GM12878 (cell line): Measurements from ENCODE around the gene CAP2. TPM values are rescaled to one million over a fixed set of nuclear protein-coding genes. Genes with fewer than 3 reads are reported as not detected.

ENCODE experiments used
- ATAC-seq: fragments of 200-7000 bp; cut with Tn5 transposase; 3 replicates; pipeline ENCODE4 v1.9.1; 2020; ENCODE audit warnings: mild to moderate bottlenecking, moderate library complexity
- BruUV-seq: library from RNA; stranded (reverse); fragments of 400-500 nt; replicated peaks from 2 replicates; lab custom pipeline; 2021; lab: Mats Ljungman, UMichigan
- CTCF ChIA-PET: fragments of 300-600 bp; sonication (Branson Sonifier 250); formaldehyde crosslinking; extraction: SDS; loops from one replicate; lab custom pipeline; 2021; ENCODE audit warnings: inconsistent platforms; lab: Yijun Ruan, JAX
- POLR2A ChIA-PET: fragments of 350-600 bp; formaldehyde crosslinking; extraction: SDS; loops from one replicate; lab custom pipeline; 2021; ENCODE audit warnings: inconsistent platforms; lab: Charles Lee
- RAD21 ChIA-PET: fragments of 300-600 bp; sonication (Branson Sonifier 250); formaldehyde crosslinking; loops from one replicate; lab custom pipeline; 2023; ENCODE audit warnings: antibody characterized with exemption; ENCODE audit not compliant: unreplicated experiment; lab: Charles Lee
- SMC1A ChIA-PET: fragments of 300-600 bp; sonication (Branson Sonifier 250); formaldehyde crosslinking; loops from one replicate; lab custom pipeline; 2023; ENCODE audit not compliant: unreplicated experiment, uncharacterized antibody; lab: Charles Lee
- DNase-seq: peaks from one replicate; pipeline ENCODE4 v3.0.0-alpha.2; 2011; ENCODE audit warnings: low read depth, low spot score
- FAIRE-seq: peaks from 3 replicates; lab custom pipeline; 2011; peaks lifted over from hg19 to GRCh38; lab: Jason Lieb, UNC
- H2AFZ ChIP-seq: 2 replicates; pipeline ENCODE4 v1.6.0; 2011; ENCODE audit warnings: low read depth, low read length, control low read depth; ENCODE audit not compliant: control insufficient read depth
- H3K27ac ChIP-seq: 2 replicates; pipeline ENCODE4 v1.5.1; 2011; ENCODE audit warnings: control low read depth; ENCODE audit not compliant: control insufficient read depth, insufficient read depth
- H3K27me3 ChIP-seq, 2 experiments: replicated peaks in 1 of 2; 2 replicates each; pipeline versions ENCODE4 v1.6.0 to v1.6.1; 2011; ENCODE audit warnings: low read length in 1 of 2; ENCODE audit not compliant: control insufficient read depth in 2 of 2, insufficient read depth in 2 of 2
- H3K36me3 ChIP-seq, 2 experiments: 2 replicates each; pipeline ENCODE4 v1.5.1; 2011; ENCODE audit warnings: low read length in 1 of 2; ENCODE audit not compliant: control insufficient read depth in 2 of 2, insufficient read depth in 2 of 2
- H3K4me1 ChIP-seq: 2 replicates; pipeline ENCODE4 v1.6.1; 2011; ENCODE audit warnings: mild to moderate bottlenecking, low read length, moderate library complexity, mixed read lengths; ENCODE audit not compliant: control insufficient read depth, insufficient read depth
- H3K4me2 ChIP-seq: 2 replicates; pipeline ENCODE4 v1.6.0; 2011; ENCODE audit warnings: control low read depth; ENCODE audit not compliant: control insufficient read depth, insufficient read depth
- H3K4me3 ChIP-seq: fragments of 200-600 bp; sonication (generic); 2 replicates; pipeline ENCODE4 v1.5.1; 2016
- H3K79me2 ChIP-seq: 2 replicates; pipeline ENCODE4 v1.6.0; 2011; ENCODE audit warnings: low read length; ENCODE audit not compliant: control insufficient read depth, insufficient read depth
- H3K9ac ChIP-seq: 2 replicates; pipeline ENCODE4 v1.8.0; 2011; ENCODE audit warnings: low read length, control low read depth, mixed read lengths; ENCODE audit not compliant: control insufficient read depth, insufficient read depth
- H3K9me3 ChIP-seq: replicated peaks from 3 replicates; pipeline ENCODE4 v1.5.1; 2011; ENCODE audit warnings: mild to moderate bottlenecking, low read length; ENCODE audit not compliant: control insufficient read depth, insufficient read depth
- H4K20me1 ChIP-seq: 2 replicates; pipeline ENCODE4 v1.6.0; 2011; ENCODE audit not compliant: control insufficient read depth, insufficient read depth
- CBFB ChIP-seq: IDR thresholded peaks from 2 replicates; pipeline ENCODE4 v1.6.1; 2016; ENCODE audit warnings: antibody characterized with exemption, low read depth
- ETV6 ChIP-seq, 2 experiments: fragments of 450-650 bp in 1 of 2; IDR thresholded peaks in 1 of 2; conservative IDR thresholded peaks in 1 of 2; 2 replicates each; pipeline ENCODE4 v1.6.1; 2014; ENCODE audit warnings: antibody characterized with exemption in 1 of 2, borderline replicate concordance in 1 of 2, low read depth in 1 of 2, mild to moderate bottlenecking in 1 of 2, moderate library complexity in 1 of 2
- NFXL1 ChIP-seq: fragments of 450-650 bp; IDR thresholded peaks from 2 replicates; pipeline ENCODE4 v1.6.1; 2017; ENCODE audit warnings: antibody characterized with exemption, mild to moderate bottlenecking, borderline replicate concordance
- PAX5 ChIP-seq: IDR thresholded peaks from 2 replicates; pipeline ENCODE4 v1.6.1; 2011; ENCODE audit warnings: low read depth, low read length, borderline replicate concordance
- RELB ChIP-seq: fragments of 450-650 bp; IDR thresholded peaks from 2 replicates; pipeline ENCODE4 v1.6.1; 2017; ENCODE audit warnings: low read depth, mild to moderate bottlenecking, moderate library complexity
- SMAD5 ChIP-seq: IDR thresholded peaks from 2 replicates; pipeline ENCODE4 v1.6.1; 2016; ENCODE audit warnings: antibody characterized with exemption, low read depth
- ZNF274 ChIP-seq: IDR thresholded peaks from one replicate; pipeline ENCODE4 v1.8.0; 2011; ENCODE audit not compliant: insufficient read length, insufficient read depth
- WGBS: methylation state at CpG from one replicate; pipeline ENCODE4 v1.1.6; 2016; ENCODE audit warnings: low lambda C conversion rate; ENCODE audit not compliant: insufficient replicate concordance, insufficient coverage; ENCODE audit errors: missing lambda C conversion rate; 5-methylcytosine and 5-hydroxymethylcytosine counted together
- in situ Hi-C: fragments of 300-500 bp; cut with MboI; formaldehyde crosslinking; loops from 9 replicates; pipeline ENCODE4 v1.14.3; 2018; ENCODE audit warnings: mixed read lengths
- intact Hi-C: fragments of 100-400 bp; cut with micrococcal nuclease; formaldehyde crosslinking; loops from one replicate; pipeline ENCODE4 v1.14.2; 2022; ENCODE audit not compliant: unreplicated experiment
- polyA plus RNA-seq, 11 experiments: library from polyadenylated mRNA; depleted of rRNA in 4 of 11; unstranded in 6 of 11; stranded (reverse) in 5 of 11; fragments of >200 nt; fragmentation: Nextera tagmentation in 4 of 11; fragmentation: Illumina TruSeq in 1 of 11; extraction: Ambion mirVana in 4 of 11; extraction: Trizol in 1 of 11; gene quantifications; 1 replicate in 1 of 11; 2 replicates in 10 of 11; pipeline versions ENCODE4 v1.2.1 to v1.2.3, GENCODE V29; 2011 to 2016; ENCODE audit warnings: inconsistent platforms in 2 of 11, missing spikeins in 2 of 11, low read depth in 1 of 11
- total RNA-seq, 4 experiments: library from RNA; depleted of rRNA in 3 of 4; stranded (reverse); fragments of >200 nt in 3 of 4; fragmentation: Illumina TruSeq in 1 of 4; extraction: Trizol in 1 of 4; gene quantifications; 2 replicates each; pipeline versions ENCODE4 v1.2.1 to v1.2.3, GENCODE V29; 2013 to 2021

Gene CAP2
- total and polyA plus RNA-seq, 10 of the 15 experiments (the other 5 are each of a cell fraction or from before 2014, with no cell fraction given), result 0.10 to 2.0 (median 0.15) TPM; not detected in 7

DNA sequence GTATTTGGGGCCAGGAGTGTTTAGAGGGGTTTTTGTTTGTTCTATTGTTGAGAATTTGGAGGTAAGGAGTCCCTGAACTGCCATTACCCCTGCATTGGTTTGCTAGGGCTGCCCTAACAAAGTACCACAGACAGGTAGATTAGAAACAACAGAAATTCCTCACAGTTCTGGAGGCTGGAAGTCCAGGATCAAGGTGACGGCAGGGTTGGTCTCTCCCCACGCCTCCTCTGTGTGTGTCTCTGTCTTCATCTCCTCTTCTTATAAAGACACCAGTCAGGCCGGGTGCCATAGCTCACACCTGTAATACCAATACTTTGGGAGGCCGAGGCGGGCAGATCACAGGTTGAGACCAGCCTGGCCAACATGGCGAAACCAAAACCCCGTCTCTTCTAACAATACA lies 109.7 kb downstream of the CAP2 start:
- BruUV-seq, result no TSS peak
- Histone ChIP-seq H3K4me1 (no peaks in the 10 kb centered on the region), H3K27ac (no peak overlapping the region), H2AFZ (no peak overlapping the region), H3K9ac (no peak overlapping the region), H3K9me3 (no peaks in the 10 kb centered on the region), H3K79me2 (no peaks in the 10 kb centered on the region), H3K4me2 (no peak overlapping the region), H4K20me1 (no peaks in the 10 kb centered on the region), H3K27me3 (no peaks in the 10 kb centered on the region), H3K36me3 (no peaks in the 10 kb centered on the region), H3K4me3 (no peak overlapping the region)
- no peak for FAIRE-seq
- SMC1A ChIA-PET, result interaction anchor here (1.0 to 2.1 kb wide), 6 partner anchors 9 to 148 kb away, joined by 3 to 8 read pairs (median 3); no protein-coding TSS in a partner anchor
- CTCF ChIA-PET, result interaction anchor here (0.8 to 3.1 kb wide), 4 partner anchors 7 to 336 kb away, joined by 3 to 19 read pairs (median 4); no protein-coding TSS in a partner anchor
- RAD21 ChIA-PET, result interaction anchor here (0.8 to 0.9 kb wide), 2 partner anchors 9 to 95 kb away, joined by 3 read pairs; no protein-coding TSS in a partner anchor
- ATAC-seq, result no peak
- POLR2A ChIA-PET, result no interaction called here
- TF ChIP-seq CBFB (no peak), PAX5 (no peak), SMAD5 (no peak), NFXL1 (no peak), ZNF274 (no peak), RELB (no peak), ETV6 (conservative IDR thresholded peaks at IDR 0.05 in 1 of 2, IDR thresholded peaks at IDR 0.05 in 1 of 2; ENCODE audit: borderline replicate concordance in 1 of 2, low read depth in 1 of 2) (no peak)
- 34% methylated on average over 7 of the region's 7 CpGs for WGBS
- in situ Hi-C loops (no loop called here), intact Hi-C loops (no loop called here)
- DNase-seq, result no peak
